Lower leg skin (tissue), 3 donors: Measurements from ENCODE around the gene LASP1NB.

Experiments
- POLR2A ChIP-seq, 2 donors: fragments of 450-650 bp; IDR thresholded peaks; one replicate each; pipeline ENCODE4 v1.6.1; 2016 to 2017; ENCODE audit warnings: antibody characterized with exemption in 2 of 2, mild to moderate bottlenecking in 1 of 2, moderate library complexity in 1 of 2
- TF ChIP-seq, protein P1 (sequence below), 3 donors: fragments of 450-650 bp; IDR thresholded peaks; one replicate each; pipeline ENCODE4 v1.5.1; 2016; ENCODE audit warnings: antibody characterized with exemption in 3 of 3, mild to moderate bottlenecking in 3 of 3, moderate library complexity in 2 of 3

DNA sequence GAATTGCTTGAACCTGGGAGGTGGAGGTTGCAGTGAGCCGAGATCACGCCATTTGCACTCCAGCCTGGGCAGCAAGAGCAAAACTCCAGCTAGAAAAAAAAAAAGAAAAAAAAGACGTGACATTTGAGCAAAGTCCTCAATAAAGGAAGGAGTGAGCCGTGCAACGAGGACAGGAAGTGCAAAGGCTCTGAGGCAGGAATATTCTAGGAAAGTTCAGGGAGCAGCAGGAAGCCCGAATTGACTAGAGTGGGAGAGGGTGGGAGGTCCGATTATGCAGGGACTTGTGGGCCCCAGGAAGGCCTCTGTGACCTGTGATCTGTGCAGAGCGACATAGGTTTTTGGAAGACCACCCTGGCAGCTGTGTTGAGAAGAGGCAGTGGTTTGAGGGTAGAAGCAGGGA, 8.6 kb upstream of the LASP1NB start:
- TF ChIP-seq, protein P1, sequence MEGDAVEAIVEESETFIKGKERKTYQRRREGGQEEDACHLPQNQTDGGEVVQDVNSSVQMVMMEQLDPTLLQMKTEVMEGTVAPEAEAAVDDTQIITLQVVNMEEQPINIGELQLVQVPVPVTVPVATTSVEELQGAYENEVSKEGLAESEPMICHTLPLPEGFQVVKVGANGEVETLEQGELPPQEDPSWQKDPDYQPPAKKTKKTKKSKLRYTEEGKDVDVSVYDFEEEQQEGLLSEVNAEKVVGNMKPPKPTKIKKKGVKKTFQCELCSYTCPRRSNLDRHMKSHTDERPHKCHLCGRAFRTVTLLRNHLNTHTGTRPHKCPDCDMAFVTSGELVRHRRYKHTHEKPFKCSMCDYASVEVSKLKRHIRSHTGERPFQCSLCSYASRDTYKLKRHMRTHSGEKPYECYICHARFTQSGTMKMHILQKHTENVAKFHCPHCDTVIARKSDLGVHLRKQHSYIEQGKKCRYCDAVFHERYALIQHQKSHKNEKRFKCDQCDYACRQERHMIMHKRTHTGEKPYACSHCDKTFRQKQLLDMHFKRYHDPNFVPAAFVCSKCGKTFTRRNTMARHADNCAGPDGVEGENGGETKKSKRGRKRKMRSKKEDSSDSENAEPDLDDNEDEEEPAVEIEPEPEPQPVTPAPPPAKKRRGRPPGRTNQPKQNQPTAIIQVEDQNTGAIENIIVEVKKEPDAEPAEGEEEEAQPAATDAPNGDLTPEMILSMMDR (IDR thresholded peaks at IDR 0.05) = no peak
- no peak for TF ChIP-seq POLR2A (IDR thresholded peaks at IDR 0.05)
